ENCODE data around the gene JAM3.

JAM3 gene

DNA sequence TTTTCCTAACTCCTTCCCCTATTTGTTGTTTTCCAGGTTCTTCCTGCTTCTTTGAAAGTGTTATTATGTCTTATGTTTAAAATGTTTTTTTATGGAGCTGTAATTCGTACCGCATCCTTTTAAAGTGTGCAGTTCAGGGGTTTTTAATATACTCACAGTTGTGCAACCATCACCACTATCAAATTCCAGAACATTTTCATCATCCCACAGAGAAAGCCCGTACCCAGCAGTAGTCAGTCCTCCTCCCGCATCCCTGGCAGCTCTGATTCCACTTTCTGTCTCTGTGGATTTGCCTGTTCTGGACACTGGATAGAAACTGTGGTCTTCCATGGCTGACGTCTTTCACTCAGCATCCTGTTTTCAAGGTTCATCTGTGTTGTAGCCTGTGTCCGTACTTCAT is 73.7 kb downstream of the JAM3 start:
- DNase-seq (ENCODE audit: low read depth in 2 of 2, low spot score in 1 of 2) = no peak

GRCh38 chr11:134143801-134144200 is 74.9 kb downstream of the JAM3 start:
- no peak for DNase-seq (ENCODE audit: low read depth in 2 of 2, low spot score in 1 of 2)

- DNase-seq (ENCODE audit: low read depth in 2 of 2, low spot score in 1 of 2) = no peak
Measured at GRCh38 chr11:134144744-134145143, 75.9 kb downstream of the JAM3 start.

GRCh38 chr11:134145715-134146114 is 76.8 kb downstream of the JAM3 start:
- no peak for DNase-seq (ENCODE audit: low read depth in 2 of 2, low spot score in 1 of 2)

DNA sequence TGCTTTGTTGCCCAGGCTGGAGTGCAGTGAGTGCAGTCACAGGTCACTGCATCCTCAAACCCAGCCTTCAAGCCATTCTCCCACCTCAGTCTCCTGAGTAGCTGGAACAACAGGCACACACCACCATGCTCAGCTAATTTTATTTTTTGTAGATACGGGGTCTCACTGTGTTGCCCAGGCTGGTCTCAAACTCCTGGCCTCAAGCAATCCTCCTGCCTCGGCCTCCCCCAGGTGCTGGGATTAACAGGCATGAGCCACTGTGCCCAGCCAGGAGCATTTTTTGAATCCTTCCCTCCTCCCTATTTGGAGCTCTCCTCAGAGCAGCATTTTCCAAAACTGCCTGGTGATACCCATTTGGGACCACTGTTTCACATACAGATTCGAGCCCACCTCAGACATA is 77.7 kb downstream of the JAM3 start:
- DNase-seq (ENCODE audit: low read depth in 2 of 2, low spot score in 1 of 2) = no peak

DNA sequence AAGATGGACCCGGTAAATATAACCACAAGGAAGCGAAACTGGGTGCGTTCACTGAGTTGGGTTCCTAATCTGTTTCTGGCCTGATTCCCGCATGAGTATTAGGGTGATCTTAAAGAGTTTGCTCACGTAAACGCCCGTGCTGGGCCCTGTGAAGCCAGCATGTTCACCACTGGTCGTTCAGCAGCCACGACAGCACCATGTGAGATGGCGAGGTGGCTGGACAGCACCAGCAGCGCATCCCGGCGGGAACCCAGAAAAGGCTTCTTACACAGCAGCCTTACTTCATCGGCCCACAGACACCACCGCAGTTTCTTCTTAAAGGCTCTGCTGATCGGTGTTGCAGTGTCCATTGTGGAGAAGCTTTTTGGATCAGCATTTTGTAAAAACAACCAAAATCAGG is 80.5 kb downstream of the JAM3 start:
- no peak for DNase-seq (ENCODE audit: low read depth in 2 of 2, low spot score in 1 of 2)

GRCh38 chr11:134150195-134150903 is 81.5 kb downstream of the JAM3 start:
- DNase-seq (ENCODE audit: low read depth in 2 of 2, low spot score in 1 of 2) = no peak

GRCh38 chr11:134151083-134151747 is 82.3 kb downstream of the JAM3 start:
- DNase-seq (ENCODE audit: low read depth in 2 of 2, low spot score in 1 of 2) = no peak

DNA sequence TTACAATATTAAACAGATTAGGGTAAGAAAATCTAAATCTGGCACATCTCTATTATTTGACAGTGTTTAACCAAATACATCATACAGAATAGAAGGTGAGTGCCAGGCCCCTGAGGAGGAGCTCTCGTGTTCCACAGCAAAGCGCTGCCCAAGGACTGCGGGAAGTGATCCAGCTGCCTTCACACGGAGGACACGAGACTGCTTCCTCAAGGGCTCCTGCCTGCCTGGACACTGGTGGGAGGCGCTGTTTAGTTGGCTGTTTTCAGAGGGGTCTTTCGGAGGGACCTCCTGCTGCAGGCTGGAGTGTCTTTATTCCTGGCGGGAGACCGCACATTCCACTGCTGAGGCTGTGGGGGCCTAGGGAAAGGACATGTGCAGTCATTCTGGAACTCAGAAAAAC is 83.8 kb downstream of the JAM3 start:
- DNase-seq (ENCODE audit: low read depth in 2 of 2, low spot score in 1 of 2) = no peak

DNA sequence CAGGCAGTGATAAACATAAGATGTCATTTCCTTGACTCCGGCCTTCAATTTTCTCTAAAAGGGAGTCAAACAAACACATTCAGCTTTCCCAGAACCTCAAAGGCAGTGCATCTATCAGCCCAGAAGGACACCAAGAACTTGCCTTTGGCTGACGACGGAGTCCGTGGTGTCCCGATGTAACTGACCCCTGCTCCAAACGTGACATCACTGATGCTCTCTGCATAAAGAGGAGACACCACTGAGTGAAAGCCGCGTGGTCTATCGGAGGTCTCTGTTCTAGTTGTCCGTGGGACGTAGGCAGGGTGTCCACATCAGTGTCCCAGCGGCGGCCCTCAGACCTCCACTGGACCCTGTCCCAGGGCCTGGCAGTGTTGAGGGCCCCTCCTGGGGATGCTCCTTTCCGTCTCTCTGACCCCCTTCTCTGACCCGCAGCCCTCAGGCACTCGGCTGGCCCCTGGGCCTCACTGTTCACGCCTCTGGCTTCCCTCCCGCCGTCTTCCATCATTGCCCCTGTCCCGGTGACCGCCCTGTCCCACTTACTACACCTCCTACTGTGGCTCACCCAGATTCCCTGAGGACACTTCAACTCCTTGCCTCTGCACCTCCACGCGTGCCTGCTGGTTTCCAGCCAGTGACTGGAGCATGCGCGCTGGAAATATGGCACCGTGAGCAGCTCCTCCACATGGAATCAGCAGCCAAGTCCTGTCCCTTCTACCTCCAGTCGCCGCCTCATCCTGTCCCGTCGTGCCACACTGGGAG is 84.5 kb downstream of the JAM3 start:
- DNase-seq (ENCODE audit: low read depth in 2 of 2, low spot score in 1 of 2) = no peak

DNA sequence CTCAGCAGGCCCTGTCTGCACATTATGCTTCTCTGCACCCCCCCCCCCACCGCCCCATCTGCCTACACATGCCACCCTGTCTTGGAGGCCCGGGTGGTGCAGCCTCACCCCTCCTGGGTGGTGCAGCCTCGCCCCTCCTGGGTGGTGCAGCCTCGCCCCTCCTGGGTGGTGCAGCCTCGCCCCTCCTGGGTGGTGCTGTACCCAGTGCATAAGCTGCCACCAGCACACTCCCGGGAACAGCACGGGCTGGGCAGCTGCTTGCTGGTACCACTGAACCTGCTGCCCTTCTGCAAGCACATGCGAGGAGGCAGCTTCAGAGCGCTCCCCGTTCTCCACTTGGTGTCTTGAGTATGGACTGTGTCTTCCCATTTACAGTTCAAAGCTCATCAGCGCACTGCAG is 85.6 kb downstream of the JAM3 start:
- DNase-seq (ENCODE audit: low read depth in 2 of 2, low spot score in 1 of 2) = no peak

- DNase-seq (ENCODE audit: low read depth in 2 of 2, low spot score in 1 of 2) = no peak
Measured at GRCh38 chr11:134155456-134155855, 86.6 kb downstream of the JAM3 start.

GRCh38 chr11:134155946-134156865 is 87.3 kb downstream of the JAM3 start:
- DNase-seq (ENCODE audit: low read depth in 2 of 2, low spot score in 1 of 2) = no peak

- no peak for DNase-seq (ENCODE audit: low read depth in 2 of 2, low spot score in 1 of 2)
Measured at GRCh38 chr11:134157451-134157850, 88.6 kb downstream of the JAM3 start.

DNA sequence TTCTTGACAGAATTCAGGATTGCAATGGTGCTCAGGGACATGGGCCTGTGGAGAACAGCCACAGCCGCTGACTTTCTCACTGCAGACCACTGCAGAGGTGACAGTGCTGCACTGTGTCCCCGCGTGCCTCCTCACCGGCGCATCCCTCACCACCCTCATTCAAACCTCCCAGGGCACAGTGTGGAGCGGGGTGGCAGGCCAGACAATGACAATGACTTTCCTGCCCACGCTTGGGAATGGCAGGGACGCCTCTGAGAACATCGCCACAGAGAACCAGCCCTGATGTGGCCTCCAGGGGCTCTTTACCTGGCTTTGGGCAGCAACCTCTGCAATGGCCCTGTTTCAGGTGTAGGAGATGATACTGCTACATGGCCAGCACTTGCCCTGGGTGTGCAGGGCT is 89.2 kb downstream of the JAM3 start:
- no peak for DNase-seq (ENCODE audit: low read depth in 2 of 2, low spot score in 1 of 2)

GRCh38 chr11:134159652-134160051 is 90.8 kb downstream of the JAM3 start:
- no peak for DNase-seq (ENCODE audit: low read depth in 2 of 2, low spot score in 1 of 2)

GRCh38 chr11:134164490-134165370 is 95.9 kb downstream of the JAM3 start:
- DNase-seq (ENCODE audit: low read depth in 2 of 2, low spot score in 1 of 2) = no peak

DNA sequence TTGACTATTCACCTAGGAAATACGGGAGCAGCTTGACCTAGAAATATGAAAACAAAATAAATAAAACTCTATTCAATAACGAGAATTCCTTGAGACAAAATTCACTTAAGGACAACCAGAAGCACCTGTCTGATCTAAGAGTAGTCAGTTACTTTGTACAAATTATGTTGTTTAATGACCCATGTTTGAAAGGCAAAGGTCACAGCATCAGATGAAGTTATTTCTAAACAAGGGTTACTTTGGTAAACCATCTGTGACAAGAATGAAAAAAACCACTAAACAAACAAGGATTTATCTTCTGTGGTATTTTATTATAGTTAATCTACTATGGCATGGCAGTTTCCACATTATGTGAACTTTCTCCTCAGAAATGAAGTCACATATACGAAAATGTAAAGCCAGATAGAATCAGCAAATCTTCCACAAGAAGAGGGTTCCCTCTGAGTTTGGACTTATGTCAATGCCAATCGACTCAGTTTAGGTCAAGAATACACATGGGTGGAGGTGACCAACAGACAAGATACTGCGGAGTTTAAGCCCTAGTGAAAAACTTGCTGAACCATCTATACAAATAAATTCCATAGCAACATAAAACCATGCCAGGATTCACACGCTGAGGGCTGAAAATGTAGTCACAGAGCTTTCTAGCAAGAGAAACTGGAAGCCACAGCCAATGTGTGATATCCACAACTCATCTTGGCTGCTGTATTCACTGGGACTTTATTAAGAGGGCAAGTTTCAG is 101.5 kb downstream of the JAM3 start:
- DNase-seq (ENCODE audit: low read depth in 2 of 2, low spot score in 1 of 2) = no peak

- no peak for DNase-seq (ENCODE audit: low read depth in 2 of 2, low spot score in 1 of 2)
Measured at GRCh38 chr11:134170919-134171281, 102.0 kb downstream of the JAM3 start.

DNA sequence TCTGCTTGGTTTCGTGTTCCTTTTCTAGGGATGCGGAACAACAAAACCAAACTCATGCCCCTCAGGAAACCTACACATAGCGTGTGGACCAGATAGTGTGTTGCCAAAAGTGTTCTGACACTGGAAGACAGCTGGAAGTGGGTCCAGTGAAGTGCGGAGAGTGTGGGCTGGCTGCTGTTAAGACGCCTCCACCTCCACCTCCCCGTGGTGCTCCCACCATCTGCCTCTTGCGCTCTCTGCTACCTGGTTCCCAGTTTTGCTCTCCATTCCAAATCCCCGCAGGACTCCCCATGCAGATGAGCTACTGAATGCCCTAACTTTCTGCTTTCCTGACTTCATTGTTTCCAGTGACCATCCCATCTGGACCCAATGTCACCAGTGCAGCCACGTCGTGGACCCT is 103.1 kb downstream of the JAM3 start:
- DNase-seq (ENCODE audit: low read depth in 2 of 2, low spot score in 1 of 2) = no peak
